Body of pancreas (tissue), 4 donors: ENCODE results near the gene ANKMY1. TPM values are rescaled to one million over a fixed set of nuclear protein-coding genes. Genes with fewer than 3 reads are reported as not detected.

Experiments used
- ATAC-seq: fragments of 150-250 bp; one replicate; pipeline ENCODE4 v1.9.1; 2016
- DNase-seq, 4 donors: peaks; one replicate each; pipeline ENCODE4 v3.0.0-alpha.2; 2019
- H3K27ac ChIP-seq, 4 donors: fragments of 200-600 bp; sonication (generic); 1 replicate in 3 of 4; 2 replicates in 1 of 4; pipeline versions ENCODE4 v1.5.1 to v1.6.1; 2016 to 2019; ENCODE audit warnings: mild to moderate bottlenecking in 1 of 4, mixed read lengths in 1 of 4, moderate library complexity in 1 of 4
- H3K27me3 ChIP-seq, 2 donors: fragments of 200-600 bp; sonication (generic); one replicate each; pipeline ENCODE4 v1.6.0; 2016; ENCODE audit warnings: mild to moderate bottlenecking in 1 of 2
- H3K36me3 ChIP-seq, 2 donors: fragments of 200-600 bp; sonication (generic); replicated peaks in 1 of 2; 2 replicates each; pipeline ENCODE4 v1.5.1; 2016; ENCODE audit warnings: low read depth in 2 of 2; ENCODE audit not compliant: insufficient read depth in 1 of 2
- H3K4me1 ChIP-seq: fragments of 200-600 bp; sonication (generic); one replicate; pipeline ENCODE4 v1.6.0; 2016
- H3K4me3 ChIP-seq, 2 donors: fragments of 200-600 bp; sonication (generic); 1 replicate in 1 of 2; 2 replicates in 1 of 2; pipeline ENCODE4 v1.5.1; 2016 to 2019
- H3K9me3 ChIP-seq, 3 donors: fragments of 200-600 bp; sonication (generic); 1 replicate in 2 of 3; 2 replicates in 1 of 3; pipeline ENCODE4 v1.5.1; 2016
- POLR2A ChIP-seq, 3 donors: fragments of 450-650 bp; IDR thresholded peaks; one replicate each; pipeline ENCODE4 v1.6.1; 2016; ENCODE audit warnings: antibody characterized with exemption in 3 of 3, mild to moderate bottlenecking in 2 of 3
- WGBS, 2 donors: methylation state at CpG; one replicate each; pipeline ENCODE4 v1.1.5; 2017; 5-methylcytosine and 5-hydroxymethylcytosine counted together
- intact Hi-C: fragments of 100-400 bp; cut with DNase I; formaldehyde crosslinking; loops from one replicate; pipeline ENCODE4 v1.15.1; 2023
- total RNA-seq, 2 donors: library from RNA; depleted of rRNA; stranded (reverse); fragments of >200 nt; gene quantifications; one replicate each; pipeline ENCODE4 v1.1.0, GENCODE V29; 2016
- TF ChIP-seq, protein P1 (sequence below), 7 experiments: fragments of 450-650 bp in 4 of 7; fragments of 200-600 bp in 3 of 7; sonication (generic) in 3 of 7; IDR thresholded peaks; one replicate each; pipeline ENCODE4 v1.5.1; 2016 to 2019; ENCODE audit warnings: antibody characterized with exemption in 7 of 7

ANKMY1 gene
- total RNA-seq, 2 donors from 2014 or later, result 17.9 to 26.0 TPM

DNA sequence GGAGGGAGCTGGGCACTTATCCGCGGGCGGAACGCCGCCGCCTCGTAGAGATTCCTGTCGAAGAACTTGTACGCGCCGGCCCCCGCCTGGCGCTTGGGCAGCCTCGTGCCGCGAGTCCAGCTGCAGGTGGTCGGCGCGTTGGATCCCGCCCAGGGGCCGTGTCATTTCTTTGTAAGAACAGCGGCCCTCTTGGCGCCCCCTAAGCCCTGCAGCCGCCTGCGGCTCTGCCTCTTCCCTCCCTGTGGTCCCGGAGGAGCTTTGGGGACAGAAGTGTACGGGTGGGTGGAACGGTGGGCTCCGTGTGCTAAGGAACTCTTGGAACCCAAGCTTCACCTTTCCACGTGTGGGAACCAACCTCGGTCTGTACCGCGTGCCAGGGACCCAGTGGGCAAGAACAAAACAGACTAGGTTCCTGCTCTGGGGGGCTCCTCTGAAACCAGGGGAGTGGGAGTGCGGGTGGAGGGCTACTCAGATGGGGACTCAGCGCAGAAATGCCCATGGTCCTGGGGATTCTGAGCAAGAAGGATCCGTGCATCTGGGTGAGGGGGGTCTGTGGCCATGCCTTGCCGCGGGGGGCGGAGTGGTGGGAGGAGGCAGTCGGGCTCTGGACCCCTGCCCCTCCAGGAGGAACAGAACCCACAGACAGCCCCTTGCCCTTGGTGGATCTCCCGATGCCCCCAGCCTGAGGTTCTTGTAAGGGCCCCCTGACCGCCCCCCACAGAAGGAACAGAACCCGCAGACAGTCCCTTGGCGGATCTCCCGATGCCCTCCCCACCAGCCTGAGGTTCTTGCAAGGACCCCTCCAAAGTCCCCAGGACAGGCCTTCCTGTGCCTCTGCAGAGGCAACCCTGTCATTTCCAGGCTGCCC, 120.9 kb downstream of the ANKMY1 start:
- peak in 2 of 4 donors; percentile 36 to 40 for DNase-seq
- ATAC-seq, result no peak
- H3K4me1 ChIP-seq, result peaks cover 40% of the 10 kb centered on the region
- no peaks in the 10 kb centered on the region for H3K9me3 ChIP-seq
- H3K36me3 ChIP-seq, result no peaks in the 10 kb centered on the region
- intact Hi-C loops, result no loop called here
- peak overlapping the region in 3 of 4 donors; percentile 79 to 90 (median 89) for H3K27ac ChIP-seq
- TF ChIP-seq POLR2A (IDR thresholded peaks at IDR 0.05), result no peak
- TF ChIP-seq, protein P1, sequence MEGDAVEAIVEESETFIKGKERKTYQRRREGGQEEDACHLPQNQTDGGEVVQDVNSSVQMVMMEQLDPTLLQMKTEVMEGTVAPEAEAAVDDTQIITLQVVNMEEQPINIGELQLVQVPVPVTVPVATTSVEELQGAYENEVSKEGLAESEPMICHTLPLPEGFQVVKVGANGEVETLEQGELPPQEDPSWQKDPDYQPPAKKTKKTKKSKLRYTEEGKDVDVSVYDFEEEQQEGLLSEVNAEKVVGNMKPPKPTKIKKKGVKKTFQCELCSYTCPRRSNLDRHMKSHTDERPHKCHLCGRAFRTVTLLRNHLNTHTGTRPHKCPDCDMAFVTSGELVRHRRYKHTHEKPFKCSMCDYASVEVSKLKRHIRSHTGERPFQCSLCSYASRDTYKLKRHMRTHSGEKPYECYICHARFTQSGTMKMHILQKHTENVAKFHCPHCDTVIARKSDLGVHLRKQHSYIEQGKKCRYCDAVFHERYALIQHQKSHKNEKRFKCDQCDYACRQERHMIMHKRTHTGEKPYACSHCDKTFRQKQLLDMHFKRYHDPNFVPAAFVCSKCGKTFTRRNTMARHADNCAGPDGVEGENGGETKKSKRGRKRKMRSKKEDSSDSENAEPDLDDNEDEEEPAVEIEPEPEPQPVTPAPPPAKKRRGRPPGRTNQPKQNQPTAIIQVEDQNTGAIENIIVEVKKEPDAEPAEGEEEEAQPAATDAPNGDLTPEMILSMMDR (IDR thresholded peaks at IDR 0.05), result no peak
- WGBS, 2 donors, result 28 to 64% methylated on average over 12 to 44 of the region's 45 CpGs
- peak overlapping the region; percentile 41 to 52 for H3K4me3 ChIP-seq
- H3K27me3 ChIP-seq, result no peaks in the 10 kb centered on the region

DNA sequence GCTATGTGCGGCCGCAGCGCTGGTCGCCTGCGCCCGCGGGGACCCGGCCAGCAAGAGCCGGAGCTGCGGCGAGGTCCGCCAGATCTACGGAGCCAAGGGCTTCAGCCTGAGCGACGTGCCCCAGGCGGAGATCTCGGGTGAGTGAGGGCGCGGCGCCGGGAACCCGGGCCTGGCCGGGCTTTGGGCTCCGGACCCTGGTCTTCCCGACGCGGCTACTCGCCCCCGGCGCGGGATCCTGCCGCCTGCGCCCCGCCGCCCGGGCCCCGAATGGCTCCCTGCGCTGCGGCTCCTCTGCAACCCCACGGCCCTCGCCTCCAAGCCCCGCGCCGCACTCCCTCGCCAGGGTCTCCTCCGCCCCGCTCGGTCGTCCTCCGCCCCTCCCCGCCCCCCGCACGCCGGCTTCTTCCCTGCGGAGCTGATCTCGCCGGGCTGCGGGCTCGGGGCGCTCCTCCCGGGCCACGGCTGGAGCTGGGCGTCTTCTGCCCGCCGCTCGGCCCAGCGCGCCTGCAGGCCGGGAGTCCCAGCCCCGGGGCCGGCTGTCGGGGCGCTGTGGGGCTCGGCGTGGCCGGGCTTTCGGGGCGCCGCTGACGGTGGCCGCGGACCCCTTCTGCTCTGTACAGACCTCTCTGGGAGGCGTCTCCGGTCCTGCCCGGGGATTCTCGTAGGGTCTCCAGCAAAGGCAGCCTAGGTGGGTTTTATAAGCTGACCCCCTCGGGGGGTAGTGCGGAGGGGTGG, 121.7 kb downstream of the ANKMY1 start:
- ATAC-seq (peak; percentile 10), DNase-seq (peak in 2 of 4 donors; percentile 43 to 45)
- Histone ChIP-seq H3K9me3 (no peaks in the 10 kb centered on the region), H3K4me1 (peaks cover 40% of the 10 kb centered on the region), H3K4me3 (peak overlapping the region; percentile 41 to 52), H3K27ac (peak overlapping the region; percentile 79 to 90 (median 86)), H3K36me3 (no peaks in the 10 kb centered on the region), H3K27me3 (no peaks in the 10 kb centered on the region)
- 0% methylated on average over 84 of the region's 88 CpGs; no CpG with 5 or more reads in 1 of the 2 donors for WGBS, 2 donors
- intact Hi-C loops, result no loop called here
- TF ChIP-seq, protein P1 (IDR thresholded peaks at IDR 0.05), result no peak
- TF ChIP-seq POLR2A (IDR thresholded peaks at IDR 0.05), result no peak

DNA sequence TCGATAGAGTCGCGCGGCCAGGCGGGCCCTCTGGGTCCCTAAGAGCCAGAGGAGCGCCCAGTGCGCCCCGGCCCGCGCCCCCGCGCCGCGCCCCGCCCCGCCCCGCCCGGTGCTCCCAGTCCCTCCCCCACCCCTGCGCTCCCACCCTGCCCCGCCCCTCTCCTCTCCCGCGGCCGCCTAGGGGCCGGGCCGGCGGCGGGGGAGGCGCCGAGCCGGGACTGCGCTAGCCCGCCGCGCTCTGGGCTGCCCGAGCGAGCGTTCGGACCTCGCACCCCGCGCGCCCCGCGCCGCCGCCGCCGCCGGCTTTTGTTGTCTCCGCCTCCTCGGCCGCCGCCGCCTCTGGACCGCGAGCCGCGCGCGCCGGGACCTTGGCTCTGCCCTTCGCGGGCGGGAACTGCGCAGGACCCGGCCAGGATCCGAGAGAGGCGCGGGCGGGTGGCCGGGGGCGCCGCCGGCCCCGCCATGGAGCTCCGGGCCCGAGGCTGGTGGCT, 122.3 kb downstream of the ANKMY1 start, which contains the start of gene GPC1:
TSS of gene GPC1 (plus strand) at position 207 of the 491 bp plus-strand sequence. CDS start at position 463, 256 bp downstream.
- H3K36me3 ChIP-seq, result no peaks in the 10 kb centered on the region
- no peaks in the 10 kb centered on the region for H3K9me3 ChIP-seq
- H3K4me3 ChIP-seq, result peak within 1 kb of the TSS; percentile 41 to 52
- 1% methylated on average over 33 of the region's 77 CpGs; no CpG with 5 or more reads in 1 of the 2 donors for WGBS, 2 donors
- TF ChIP-seq, protein P1 (IDR thresholded peaks at IDR 0.05), result peak in 1 of 7 experiments; percentile 13
- TF ChIP-seq POLR2A (IDR thresholded peaks at IDR 0.05), result peak in 1 of 3 donors; percentile 21
- peak within 1 kb of the TSS; percentile 79 to 90 (median 86) for H3K27ac ChIP-seq
- H3K27me3 ChIP-seq, result no peaks in the 10 kb centered on the region
- ATAC-seq (peak; percentile 85), DNase-seq (peak; percentile 76 to 84 (median 78))
- H3K4me1 ChIP-seq, result peaks cover 40% of the 10 kb centered on the region
- intact Hi-C loops, result no loop called here

DNA sequence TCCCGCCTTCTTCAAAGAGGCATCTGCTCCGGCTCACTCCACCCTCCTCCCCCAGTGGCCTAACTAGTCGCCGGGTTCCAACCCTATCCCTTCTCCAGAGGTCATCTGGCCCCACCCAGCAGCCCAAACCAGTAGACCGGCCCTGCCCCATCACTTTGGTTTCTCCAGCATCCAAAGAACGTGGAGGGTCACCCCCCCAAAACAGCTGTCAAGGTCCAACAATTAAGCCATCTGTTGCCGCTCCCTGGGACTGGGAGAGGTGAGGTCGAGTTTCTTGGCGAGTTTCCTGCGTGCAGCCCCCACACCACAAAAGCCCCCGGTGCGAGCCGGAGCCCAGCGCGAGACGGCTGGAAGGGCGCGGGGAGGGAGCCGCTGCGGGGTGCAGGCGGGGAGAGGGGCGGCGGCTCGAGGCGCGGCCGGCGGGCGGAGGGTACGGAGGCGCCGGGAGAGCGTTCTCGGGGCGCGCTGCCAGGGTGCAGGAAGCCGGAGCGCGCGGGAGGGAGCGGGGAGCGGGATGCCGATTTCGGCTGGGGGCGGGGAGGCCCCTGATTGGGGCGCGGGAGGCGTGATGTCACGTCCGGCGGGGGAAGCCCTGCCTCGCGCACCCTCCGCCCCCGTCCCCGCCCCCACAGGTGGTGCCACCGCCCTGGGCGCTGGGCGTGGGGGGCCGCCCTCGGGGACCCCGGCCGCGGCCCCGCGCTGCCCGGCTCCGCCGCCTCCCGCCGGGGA, 122.9 kb downstream of the ANKMY1 start:
- Histone ChIP-seq H3K9me3 (no peaks in the 10 kb centered on the region), H3K27ac (peak overlapping the region; percentile 79 to 90 (median 86)), H3K4me3 (peak overlapping the region; percentile 23 to 42), H3K4me1 (peaks cover 40% of the 10 kb centered on the region), H3K27me3 (no peaks in the 10 kb centered on the region), H3K36me3 (no peaks in the 10 kb centered on the region)
- peak; percentile 93 to 96 (median 94) for DNase-seq
- TF ChIP-seq POLR2A (IDR thresholded peaks at IDR 0.05), result peak; percentile 27 to 42 (median 41)
- TF ChIP-seq, protein P1 (IDR thresholded peaks at IDR 0.05), result no peak
- intact Hi-C loops, result no loop called here
- ATAC-seq, result peak; percentile 82
- 3 to 7% methylated on average over 17 to 54 of the region's 71 CpGs for WGBS, 2 donors
